Natural killer cell (primary cell): ENCODE data around the gene TCF4. TPM values are rescaled to one million over a fixed set of nuclear protein-coding genes. Genes with fewer than 3 reads are reported as not detected.

Experiments
- ATAC-seq, 3 donors: fragments of 150-1000 bp in 2 of 3; fragments of 200-7000 bp in 1 of 3; cut with Tn5 transposase; 1 replicate in 1 of 3; 2 replicates in 2 of 3; pipeline ENCODE4 v1.10.0; 2021; ENCODE audit warnings: mild to moderate bottlenecking in 2 of 3, moderate library complexity in 2 of 3
- DNase-seq, 2 donors: peaks; one replicate each; pipeline versions ENCODE4 v3.0.0 to v3.0.0-alpha.2; 2013 to 2021; ENCODE audit warnings: mixed read lengths in 1 of 2
- H3K27ac ChIP-seq: one replicate; pipeline ENCODE4 v1.5.1; 2013; ENCODE audit warnings: mild to moderate bottlenecking, low read length
- H3K27me3 ChIP-seq: one replicate; pipeline ENCODE4 v1.6.1; 2013; ENCODE audit warnings: low read length; ENCODE audit not compliant: control insufficient read depth, insufficient read depth
- H3K36me3 ChIP-seq: one replicate; pipeline ENCODE4 v1.6.1; 2013; ENCODE audit warnings: low read length; ENCODE audit not compliant: control insufficient read depth, insufficient read depth
- H3K4me1 ChIP-seq: one replicate; pipeline ENCODE4 v1.6.1; 2013; ENCODE audit warnings: low read length; ENCODE audit not compliant: control insufficient read depth, insufficient read depth
- H3K4me3 ChIP-seq: one replicate; pipeline ENCODE4 v1.5.1; 2013; ENCODE audit warnings: low read length
- H3K9me3 ChIP-seq: one replicate; pipeline ENCODE4 v1.6.1; 2013; ENCODE audit warnings: low read length; ENCODE audit not compliant: control insufficient read depth, insufficient read depth
- H3K27ac Mint-ChIP-seq, 2 donors: one replicate each; pipeline ENCODE4 v1.8.0; 2022; ENCODE audit warnings: mild to moderate bottlenecking in 2 of 2, mixed read lengths in 2 of 2, moderate library complexity in 1 of 2
- H3K27me3 Mint-ChIP-seq, 2 donors: one replicate each; pipeline ENCODE4 v1.8.0; 2022; ENCODE audit warnings: low read depth in 2 of 2, mixed read lengths in 2 of 2
- H3K36me3 Mint-ChIP-seq: one replicate; pipeline ENCODE4 v1.8.0; 2022; ENCODE audit warnings: mixed read lengths
- H3K4me1 Mint-ChIP-seq, 2 donors: one replicate each; pipeline ENCODE4 v1.8.0; 2022; ENCODE audit warnings: mixed read lengths in 2 of 2
- H3K4me3 Mint-ChIP-seq: one replicate; pipeline ENCODE4 v1.8.0; 2022; ENCODE audit warnings: mild to moderate bottlenecking, moderate library complexity, mixed read lengths
- H3K9me3 Mint-ChIP-seq, 2 donors: one replicate each; pipeline ENCODE4 v1.8.0; 2022; ENCODE audit warnings: mixed read lengths in 2 of 2
- CTCF ChIP-seq: fragments of 200-600 bp; IDR thresholded peaks from one replicate; pipeline ENCODE4 v1.8.0; 2022; ENCODE audit warnings: antibody characterized with exemption
- WGBS: methylation state at CpG from one replicate; pipeline ENCODE4 v1.1.7; 2013; ENCODE audit warnings: missing lambda C conversion rate; ENCODE audit not compliant: insufficient coverage; 5-methylcytosine and 5-hydroxymethylcytosine counted together
- intact Hi-C: fragments of 100-400 bp; cut with micrococcal nuclease; formaldehyde crosslinking; loops from one replicate; pipeline ENCODE4 v1.14.2; 2022
- total RNA-seq, 4 donors: library from RNA; stranded (reverse); fragments of 120-200 nt in 1 of 4; gene quantifications; one replicate each; pipeline versions ENCODE4 v1.2.3 to v1.2.4, GENCODE V29; 2013 to 2022

TCF4 gene
- total RNA-seq, 3 donors from 2014 or later (not counting 1 experiment from before 2014, with no cell fraction given): 8.3 to 16.5 (median 9.0) TPM

- peaks cover 6% of the 10 kb centered on the region for H3K27me3 ChIP-seq
- peak overlapping the region; percentile 84 for H3K27ac ChIP-seq
- Mint-ChIP-seq H3K27me3 (peaks cover 0 to 9% of the 10 kb centered on the region in 2 donors), H3K27ac (peak overlapping the region; percentile 80 to 84), H3K4me1 (peaks cover 26 to 37% of the 10 kb centered on the region in 2 donors), H3K9me3 (no peaks in the 10 kb centered on the region), H3K4me3 (peak overlapping the region; percentile 92), H3K36me3 (no peaks in the 10 kb centered on the region)
- peaks cover 7% of the 10 kb centered on the region for H3K4me1 ChIP-seq
- DNase-seq (peak; percentile 85 to 88), ATAC-seq (peak; percentile 91 to 95 (median 95))
- H3K9me3 ChIP-seq: no peaks in the 10 kb centered on the region
- peak overlapping the region; percentile 68 for H3K4me3 ChIP-seq
- intact Hi-C loops: loop anchor here (2.0 kb wide), 1 partner anchor 133 kb away; no protein-coding TSS in a partner anchor
- H3K36me3 ChIP-seq: no peaks in the 10 kb centered on the region
- no peak for TF ChIP-seq CTCF
- WGBS: 4% methylated on average over 35 of the region's 37 CpGs
Measured at GRCh38 chr18:55589625-55590291, 1.8 kb upstream of the TCF4 start.

GRCh38 chr18:55588870-55589595 lies 1.0 kb upstream of the TCF4 start:
- Histone ChIP-seq H3K4me3 (peak overlapping the region; percentile 68), H3K9me3 (no peaks in the 10 kb centered on the region), H3K27me3 (peaks cover 6% of the 10 kb centered on the region), H3K4me1 (peaks cover 7% of the 10 kb centered on the region), H3K36me3 (no peaks in the 10 kb centered on the region), H3K27ac (peak overlapping the region; percentile 62)
- Mint-ChIP-seq H3K27me3 (peaks cover 0 to 9% of the 10 kb centered on the region in 2 donors), H3K9me3 (no peaks in the 10 kb centered on the region), H3K36me3 (no peaks in the 10 kb centered on the region), H3K27ac (peak overlapping the region; percentile 80 to 84), H3K4me3 (peak overlapping the region; percentile 92), H3K4me1 (peaks cover 26 to 37% of the 10 kb centered on the region in 2 donors)
- ATAC-seq (no peak), DNase-seq (no peak)
- 3% methylated on average over 12 of the region's 12 CpGs for WGBS
- no peak for TF ChIP-seq CTCF
- intact Hi-C loops: loop anchor here (2.0 kb wide), 1 partner anchor 132 kb away; no protein-coding TSS in a partner anchor

DNA sequence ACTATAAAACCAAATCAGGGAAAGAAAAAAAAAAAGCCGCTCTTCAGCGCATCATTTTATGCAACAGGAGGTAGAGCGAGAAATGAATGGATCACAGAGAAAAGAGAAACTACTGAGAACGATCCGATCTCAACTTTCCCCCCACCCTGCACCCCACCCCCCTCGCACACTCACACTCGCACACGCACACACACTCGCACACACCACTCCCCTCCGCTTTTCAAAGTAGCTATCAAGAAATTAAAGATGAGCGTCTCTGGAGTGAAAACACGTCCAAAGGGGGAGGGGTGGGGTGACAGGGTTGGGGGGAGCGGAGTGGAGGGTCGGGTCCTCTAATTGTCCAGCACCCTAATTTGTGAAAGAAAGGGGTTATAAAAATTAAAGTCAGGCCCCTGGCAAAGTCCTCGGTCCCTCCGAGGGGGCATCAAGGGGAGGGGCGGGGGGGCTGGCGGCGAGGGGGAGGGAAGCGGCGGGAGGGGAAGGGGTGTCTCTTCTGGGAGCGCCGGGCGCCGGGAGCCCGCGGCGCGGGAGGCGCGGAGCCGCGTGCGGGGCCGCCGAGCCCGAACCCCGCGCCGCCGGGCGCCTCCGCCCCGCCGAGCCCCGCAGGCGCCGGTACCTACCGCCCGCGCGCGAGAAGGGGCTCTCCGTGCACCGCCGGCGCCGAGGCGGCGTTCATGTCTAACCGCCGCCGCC lies 428 bp downstream of the TCF4 start:
- H3K4me1 Mint-ChIP-seq: peaks cover 26 to 37% of the 10 kb centered on the region in 2 donors
- WGBS: under 1% methylated on average over 59 of the region's 63 CpGs
- no peaks in the 10 kb centered on the region for H3K36me3 Mint-ChIP-seq
- H3K27me3 Mint-ChIP-seq: peaks cover 0 to 9% of the 10 kb centered on the region in 2 donors
- Histone ChIP-seq H3K9me3 (no peaks in the 10 kb centered on the region), H3K4me3 (peak overlapping the region; percentile 63), H3K27ac (peak overlapping the region; percentile 14), H3K4me1 (peaks cover 7% of the 10 kb centered on the region), H3K27me3 (peaks cover 6% of the 10 kb centered on the region), H3K36me3 (no peaks in the 10 kb centered on the region)
- no peaks in the 10 kb centered on the region for H3K9me3 Mint-ChIP-seq
- ATAC-seq (peak in 2 of 3 donors; percentile 41 to 45), DNase-seq (peak in 1 of 2 donors; percentile 40)
- H3K27ac Mint-ChIP-seq: peak overlapping the region; percentile 39 to 84
- peak overlapping the region; percentile 95 for H3K4me3 Mint-ChIP-seq
- no peak for TF ChIP-seq CTCF
- intact Hi-C loops: loop anchor here (2.0 kb wide), 1 partner anchor 131 kb away; no protein-coding TSS in a partner anchor
